ENCODE data around the gene SPRED1. TPM values are rescaled to one million over a fixed set of nuclear protein-coding genes. Genes with fewer than 3 reads are reported as not detected.
A peak's percentile ranks its signal among the peaks of the same experiment; 100 is the strongest.

Gene SPRED1
- total and polyA plus RNA-seq, 2 of the 13 experiments (the other 11 are each of a cell fraction or from before 2014, with no cell fraction given) = 3.8 to 9.6 TPM

GRCh38 chr15:38216763-38217162, 35.9 kb upstream of the SPRED1 start (continued):
- TF ChIP-seq HIC2 (CRISPR knock-in tag; IDR thresholded peaks at IDR 0.05; ENCODE audit: low read depth) (no peak), CAMTA2 (CRISPR knock-in tag; IDR thresholded peaks at IDR 0.05; ENCODE audit: borderline replicate concordance) (no peak), ZNF878 (CRISPR knock-in tag; IDR thresholded peaks at IDR 0.05) (no peak), ARID2 (CRISPR knock-in tag; IDR thresholded peaks at IDR 0.05; ENCODE audit: borderline replicate concordance) (no peak), HNF4A (CRISPR knock-in tag; IDR thresholded peaks at IDR 0.05) (no peak), SPEN (CRISPR knock-in tag; IDR thresholded peaks at IDR 0.05; ENCODE audit: low read depth) (no peak), ZMYM2 (CRISPR knock-in tag; IDR thresholded peaks at IDR 0.05) (no peak), RARA (CRISPR knock-in tag; IDR thresholded peaks at IDR 0.05) (peak; percentile 57), SAP130 (CRISPR knock-in tag; IDR thresholded peaks at IDR 0.05; ENCODE audit: low read depth) (peak; percentile 19; the same call in 1 of the 2 replicates), ATF4 (CRISPR knock-in tag; IDR thresholded peaks at IDR 0.05) (0 out of 4 replicates have a peak, but pooled peaks of 1 of the 2 experiments have one; percentile 20), MTF1 (CRISPR knock-in tag; IDR thresholded peaks at IDR 0.05) (no peak), REST (IDR thresholded peaks at IDR 0.05; ENCODE audit: borderline replicate concordance in 1 of 2, low read depth in 1 of 2, low read length in 2 of 2) (no peak), HMG20A (CRISPR knock-in tag; IDR thresholded peaks at IDR 0.05; ENCODE audit: borderline replicate concordance) (peak; percentile 84; the same call in 1 of the 2 replicates), PAXIP1 (CRISPR knock-in tag; conservative IDR thresholded peaks at IDR 0.05) (0 out of 2 replicates have a peak, but pooled peaks have one; percentile 29), FOXP1 (IDR thresholded peaks at IDR 0.05) (no peak), FOXP1 (CRISPR knock-in tag; IDR thresholded peaks at IDR 0.05) (peak; percentile 48), ATF7-NPFF (CRISPR knock-in tag; IDR thresholded peaks at IDR 0.05; ENCODE audit: low read depth) (no peak), FOXA3 (CRISPR knock-in tag; IDR thresholded peaks at IDR 0.05) (peak; percentile 88), SETDB1 (CRISPR knock-in tag; IDR thresholded peaks at IDR 0.05; ENCODE audit: borderline replicate concordance) (no peak), CREM (IDR thresholded peaks at IDR 0.05) (0 out of 2 replicates have a peak, but pooled peaks have one; percentile 19), CREM (CRISPR knock-in tag; IDR thresholded peaks at IDR 0.05) (no peak), FOSL2 (CRISPR knock-in tag; IDR thresholded peaks at IDR 0.05) (peak; percentile 77), NPAS2 (CRISPR knock-in tag; IDR thresholded peaks at IDR 0.05; ENCODE audit: borderline replicate concordance) (no peak)

All from HepG2 (cell line).